T-helper 9 cell (primary cell): ENCODE measurements around the gene PROX2.

Experiments
- DNase-seq: peaks from one replicate; pipeline ENCODE4 v3.0.0-alpha.2; 2020

The PROX2 gene

DNA sequence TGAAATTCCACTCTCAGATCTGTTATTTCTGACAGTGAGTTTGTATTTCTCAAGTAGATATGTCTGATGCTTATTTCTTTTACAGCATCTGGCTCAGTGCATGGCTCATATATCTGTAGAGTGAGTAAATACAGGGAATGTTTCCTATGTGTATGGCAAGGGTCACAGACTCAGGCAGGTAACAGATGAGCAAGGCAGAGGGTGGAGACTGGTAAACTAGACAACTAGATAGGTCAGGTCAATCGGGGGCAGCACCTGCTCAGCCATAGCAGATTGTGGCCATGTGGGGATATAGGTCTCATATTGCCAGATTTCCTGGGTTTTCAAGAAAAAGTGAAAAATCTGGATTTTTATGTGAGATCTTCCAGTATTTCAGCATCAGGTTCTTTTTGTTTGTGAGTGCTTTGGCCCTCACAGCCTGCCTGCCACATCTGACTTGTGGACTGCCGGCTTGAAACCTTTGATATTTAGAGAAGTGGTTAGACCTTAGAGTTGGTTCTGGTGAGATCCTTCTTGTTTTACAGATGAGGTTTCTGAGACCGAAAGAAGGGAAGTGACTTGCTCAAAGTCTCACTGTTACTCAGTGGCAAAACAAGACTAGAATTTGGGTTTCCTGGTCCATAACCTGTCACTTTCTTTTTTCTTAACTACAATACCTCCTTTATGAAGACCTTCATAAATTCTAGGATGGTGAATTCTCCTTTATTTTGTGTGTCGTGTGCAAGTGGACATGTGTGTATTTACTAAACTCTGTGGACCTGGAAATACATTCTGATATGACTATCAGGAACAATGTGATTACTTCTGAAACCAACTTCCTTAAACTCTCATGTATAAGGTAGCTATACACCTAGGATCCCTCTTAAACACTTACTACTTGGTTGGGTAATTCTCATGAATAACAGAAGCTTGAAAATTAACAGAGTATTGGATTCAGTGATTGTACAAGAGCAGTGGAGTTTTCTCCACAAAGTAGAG lies 34.4 kb downstream of the PROX2 start:
- no peak for DNase-seq

DNA sequence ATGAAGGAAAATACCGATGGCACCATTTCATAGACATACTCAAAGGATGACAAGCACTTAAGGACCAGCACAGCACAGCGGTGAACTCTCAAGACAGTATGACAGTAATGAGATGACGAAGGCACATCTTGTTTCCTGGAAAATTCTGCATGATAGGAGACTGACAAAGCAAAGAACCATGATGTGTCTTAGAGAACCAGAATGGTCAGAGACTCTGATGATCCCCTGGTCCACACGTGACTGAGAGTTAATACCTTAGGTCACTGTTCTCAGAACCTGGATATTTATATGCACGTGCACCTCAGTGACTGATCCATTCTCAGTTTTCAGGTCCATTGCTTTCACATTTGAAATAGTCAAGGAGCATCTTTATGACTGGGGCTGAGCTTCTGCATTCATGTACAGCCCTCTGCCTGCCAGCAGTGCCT lies 35.3 kb downstream of the PROX2 start:
- no peak for DNase-seq

GRCh38 chr14:74838166-74838565 lies 37.8 kb downstream of the PROX2 start:
- no peak for DNase-seq

DNA sequence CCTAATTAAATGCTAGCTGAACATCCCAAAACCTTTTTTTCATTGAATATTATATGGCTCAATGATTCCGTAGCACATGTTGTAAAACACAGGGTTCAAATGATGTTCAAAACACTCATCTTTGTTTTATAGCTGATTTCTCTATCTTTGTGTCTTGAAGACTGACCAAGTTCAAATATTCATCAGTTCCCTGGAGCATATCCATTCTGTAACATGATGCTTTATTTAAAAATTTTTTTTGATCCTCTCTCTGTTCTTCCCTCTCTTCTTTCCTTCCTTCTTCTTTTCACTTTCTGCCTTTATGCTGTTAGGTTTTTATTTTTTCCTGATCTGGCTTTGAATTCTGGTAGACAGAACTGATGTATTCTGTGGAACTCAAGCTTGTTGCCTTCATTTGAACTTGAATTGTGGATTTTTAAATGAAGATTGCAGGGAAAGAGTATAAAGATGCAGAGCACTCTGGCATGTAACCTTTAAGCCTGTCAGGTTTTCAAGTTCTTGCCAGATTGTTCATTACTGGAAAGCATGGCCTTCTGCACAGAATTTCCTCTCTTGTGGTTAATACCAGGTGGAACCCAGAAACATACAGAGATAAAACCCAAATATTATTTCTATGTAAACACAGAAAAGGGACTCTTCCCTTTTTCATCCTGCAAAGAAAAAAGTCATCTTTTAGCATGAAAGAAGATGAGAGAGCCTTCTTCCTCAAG lies 39.5 kb downstream of the PROX2 start:
- no peak for DNase-seq

GRCh38 chr14:74835645-74836250 lies 40.2 kb downstream of the PROX2 start:
- no peak for DNase-seq

- DNase-seq: no peak
Measured at GRCh38 chr14:74834692-74835392, 41.1 kb downstream of the PROX2 start.

- DNase-seq: no peak
Measured at GRCh38 chr14:74832849-74833248, 43.1 kb downstream of the PROX2 start.

DNA sequence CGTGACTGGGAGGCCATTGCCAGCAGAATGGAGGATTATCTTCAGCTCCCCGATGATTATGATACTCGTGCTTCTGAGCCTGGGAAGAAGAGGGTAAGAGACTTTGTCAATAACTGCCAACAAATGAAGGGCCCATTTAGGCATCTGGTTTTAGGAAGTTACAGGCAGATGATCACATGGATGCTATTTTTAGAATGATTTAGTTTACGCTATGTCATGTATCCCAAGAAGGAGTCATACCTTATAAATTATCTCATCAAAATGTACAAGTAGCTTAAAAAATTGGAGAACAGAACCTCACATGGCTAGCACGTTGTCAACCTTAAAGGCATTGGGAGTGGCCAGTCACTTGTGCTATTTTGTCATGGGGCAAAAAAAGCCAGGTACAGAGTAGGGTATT lies 46.7 kb downstream of the PROX2 start:
- DNase-seq: no peak

DNA sequence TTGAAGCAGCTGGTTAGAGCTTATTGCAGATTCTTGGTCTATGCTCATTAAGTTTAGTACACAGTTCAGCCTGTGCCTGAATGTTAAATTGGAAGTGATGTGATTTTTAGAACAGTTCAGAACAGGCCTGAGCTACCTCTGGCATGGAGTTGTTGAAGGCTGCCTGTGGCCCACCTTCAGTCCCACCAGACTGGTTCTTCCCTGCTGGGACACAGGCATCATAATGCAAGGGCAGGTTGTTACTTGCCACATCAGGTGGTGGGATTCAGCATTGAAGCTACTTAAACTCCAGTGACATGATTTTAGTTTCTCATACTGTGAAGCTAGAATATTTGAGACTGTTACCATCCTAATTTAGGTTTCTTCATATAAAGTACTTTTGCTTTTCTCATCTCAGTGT lies 49.4 kb downstream of the PROX2 start:
- DNase-seq: no peak
